HEK293 (cell line): ENCODE data around the gene ABCA3.

Experiments used
- BCL11A ChIP-seq: fragments of 450-650 bp; formaldehyde crosslinking; IDR thresholded peaks from 2 replicates; pipeline ENCODE4 v1.5.1; 2016; ENCODE audit warnings: low read depth, missing biosample characterization, missing genetic modification characterization
- FEZF1 ChIP-seq: fragments of 450-650 bp; formaldehyde crosslinking; IDR thresholded peaks from 2 replicates; pipeline ENCODE4 v1.5.1; 2016; ENCODE audit warnings: missing biosample characterization, missing genetic modification characterization
- GLIS1 ChIP-seq: fragments of 450-650 bp; formaldehyde crosslinking; IDR thresholded peaks from 2 replicates; pipeline ENCODE4 v1.5.1; 2016; ENCODE audit warnings: missing biosample characterization, missing genetic modification characterization
- HOXD13 ChIP-seq: sonication (generic); formaldehyde crosslinking; IDR thresholded peaks from 2 replicates; pipeline ENCODE4 v1.8.0; 2022; ENCODE audit warnings: missing genetic modification reagents, borderline replicate concordance
- MYNN ChIP-seq: fragments of 450-650 bp; formaldehyde crosslinking; IDR thresholded peaks from 2 replicates; pipeline ENCODE4 v1.5.1; 2016; ENCODE audit warnings: missing biosample characterization, missing genetic modification characterization, borderline replicate concordance
- MZF1 ChIP-seq: fragments of 450-650 bp; formaldehyde crosslinking; IDR thresholded peaks from 2 replicates; pipeline ENCODE4 v1.5.1; 2017; ENCODE audit warnings: missing biosample characterization, missing genetic modification characterization, borderline replicate concordance
- PBX3 ChIP-seq: sonication (generic); formaldehyde crosslinking; IDR thresholded peaks from 2 replicates; pipeline ENCODE4 v1.8.1; 2022; ENCODE audit warnings: mild to moderate bottlenecking, moderate library complexity, missing genetic modification reagents
- PRDM6 ChIP-seq: fragments of 450-650 bp; formaldehyde crosslinking; IDR thresholded peaks from 2 replicates; pipeline ENCODE4 v1.5.1; 2017; ENCODE audit warnings: missing biosample characterization, missing genetic modification characterization
- TSHZ1 ChIP-seq: fragments of 450-650 bp; formaldehyde crosslinking; IDR thresholded peaks from 2 replicates; pipeline ENCODE4 v1.5.1; 2016; ENCODE audit warnings: missing biosample characterization, missing genetic modification characterization, borderline replicate concordance
- YY2 ChIP-seq: fragments of 450-650 bp; formaldehyde crosslinking; IDR thresholded peaks from 2 replicates; pipeline ENCODE4 v1.5.1; 2016; ENCODE audit warnings: missing biosample characterization, missing genetic modification characterization
- ZBTB20 ChIP-seq: fragments of 450-650 bp; formaldehyde crosslinking; IDR thresholded peaks from 2 replicates; pipeline ENCODE4 v1.5.1; 2016; ENCODE audit warnings: missing biosample characterization, missing genetic modification characterization
- ZBTB48 ChIP-seq: fragments of 450-650 bp; formaldehyde crosslinking; IDR thresholded peaks from 2 replicates; pipeline ENCODE4 v1.5.1; 2016; ENCODE audit warnings: missing biosample characterization, missing genetic modification characterization
- ZFP3 ChIP-seq: fragments of 450-650 bp; formaldehyde crosslinking; IDR thresholded peaks from 2 replicates; pipeline ENCODE4 v1.5.1; 2016; ENCODE audit warnings: low read depth, missing biosample characterization, missing genetic modification characterization
- ZFP37 ChIP-seq: fragments of 450-650 bp; formaldehyde crosslinking; IDR thresholded peaks from 2 replicates; pipeline ENCODE4 v1.5.1; 2016; ENCODE audit warnings: missing biosample characterization, missing genetic modification characterization
- ZNF174 ChIP-seq: fragments of 450-650 bp; formaldehyde crosslinking; IDR thresholded peaks from 2 replicates; pipeline ENCODE4 v1.5.0; 2017; ENCODE audit warnings: missing biosample characterization, mild to moderate bottlenecking, missing genetic modification characterization
- ZNF184 ChIP-seq: fragments of 450-650 bp; IDR thresholded peaks from 2 replicates; pipeline ENCODE4 v1.5.1; 2018; ENCODE audit warnings: missing biosample characterization, mild to moderate bottlenecking, missing genetic modification characterization
- ZNF202 ChIP-seq: fragments of 450-650 bp; formaldehyde crosslinking; IDR thresholded peaks from 2 replicates; pipeline ENCODE4 v1.5.1; 2016; ENCODE audit warnings: missing biosample characterization, missing genetic modification characterization, borderline replicate concordance
- ZNF311 ChIP-seq: fragments of 450-650 bp; formaldehyde crosslinking; IDR thresholded peaks from 2 replicates; pipeline ENCODE4 v1.5.1; 2017; ENCODE audit warnings: missing biosample characterization, missing genetic modification characterization, borderline replicate concordance
- ZNF398 ChIP-seq: fragments of 450-650 bp; formaldehyde crosslinking; IDR thresholded peaks from 2 replicates; pipeline ENCODE4 v1.5.1; 2017; ENCODE audit warnings: missing biosample characterization, missing genetic modification characterization
- ZNF423 ChIP-seq: fragments of 450-650 bp; formaldehyde crosslinking; IDR thresholded peaks from 2 replicates; pipeline ENCODE4 v1.5.1; 2016; ENCODE audit warnings: missing biosample characterization, missing genetic modification characterization
- ZNF48 ChIP-seq: fragments of 450-650 bp; formaldehyde crosslinking; IDR thresholded peaks from 2 replicates; pipeline ENCODE4 v1.5.1; 2016; ENCODE audit warnings: missing biosample characterization, missing genetic modification characterization
- ZNF610 ChIP-seq: fragments of 450-650 bp; formaldehyde crosslinking; IDR thresholded peaks from 2 replicates; pipeline ENCODE4 v1.5.1; 2016; ENCODE audit warnings: missing biosample characterization, missing genetic modification characterization, borderline replicate concordance
- ZNF623 ChIP-seq: fragments of 450-650 bp; formaldehyde crosslinking; IDR thresholded peaks from 2 replicates; pipeline ENCODE4 v1.5.1; 2016; ENCODE audit warnings: missing biosample characterization, missing genetic modification characterization
- ZNF776 ChIP-seq: fragments of 450-650 bp; formaldehyde crosslinking; IDR thresholded peaks from 2 replicates; pipeline ENCODE4 v1.5.0; 2017; ENCODE audit warnings: missing biosample characterization, missing genetic modification characterization, borderline replicate concordance
- ZNF777 ChIP-seq: fragments of 450-650 bp; formaldehyde crosslinking; IDR thresholded peaks from 2 replicates; pipeline ENCODE4 v1.5.1; 2017; ENCODE audit warnings: missing biosample characterization, missing genetic modification characterization, borderline replicate concordance
- ZNF791 ChIP-seq: fragments of 450-650 bp; formaldehyde crosslinking; IDR thresholded peaks from 2 replicates; pipeline ENCODE4 v1.5.1; 2016; ENCODE audit warnings: missing biosample characterization, missing genetic modification characterization
- ZSCAN18 ChIP-seq: fragments of 450-650 bp; formaldehyde crosslinking; IDR thresholded peaks from 2 replicates; pipeline ENCODE4 v1.5.1; 2016; ENCODE audit warnings: missing biosample characterization, missing genetic modification characterization
- TF ChIP-seq, protein P1 (sequence below): fragments of 450-650 bp; formaldehyde crosslinking; IDR thresholded peaks from 2 replicates; pipeline ENCODE4 v1.5.1; 2016; ENCODE audit warnings: missing biosample characterization, missing genetic modification characterization

Gene ABCA3

GRCh38 chr16:2267913-2268666 lies 72.4 kb downstream of the ABCA3 start, which contains the start of gene RNPS1 (continued):
- TF ChIP-seq, protein P1, sequence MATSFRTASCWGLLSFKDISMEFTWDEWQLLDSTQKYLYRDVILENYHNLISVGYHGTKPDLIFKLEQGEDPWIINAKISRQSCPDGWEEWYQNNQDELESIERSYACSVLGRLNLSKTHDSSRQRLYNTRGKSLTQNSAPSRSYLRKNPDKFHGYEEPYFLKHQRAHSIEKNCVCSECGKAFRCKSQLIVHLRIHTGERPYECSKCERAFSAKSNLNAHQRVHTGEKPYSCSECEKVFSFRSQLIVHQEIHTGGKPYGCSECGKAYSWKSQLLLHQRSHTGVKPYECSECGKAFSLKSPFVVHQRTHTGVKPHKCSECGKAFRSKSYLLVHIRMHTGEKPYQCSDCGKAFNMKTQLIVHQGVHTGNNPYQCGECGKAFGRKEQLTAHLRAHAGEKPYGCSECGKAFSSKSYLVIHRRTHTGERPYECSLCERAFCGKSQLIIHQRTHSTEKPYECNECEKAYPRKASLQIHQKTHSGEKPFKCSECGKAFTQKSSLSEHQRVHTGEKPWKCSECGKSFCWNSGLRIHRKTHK (tag by site-specific recombination): no peak
- TF ChIP-seq ZNF776 (tag by site-specific recombination): no peak
- peak; percentile 93 for TF ChIP-seq YY2 (tag by site-specific recombination)
- TF ChIP-seq ZNF610: peak; percentile 88
- no peak for TF ChIP-seq ZNF311 (tag by site-specific recombination)
- TF ChIP-seq ZFP3: no peak
- peak; percentile 66; the same call in 1 of the 2 replicates for TF ChIP-seq TSHZ1 (tag by site-specific recombination)
- no peak for TF ChIP-seq ZNF777 (tag by site-specific recombination)
- TF ChIP-seq PRDM6: no peak
- no peak for TF ChIP-seq ZNF184
- no peak for TF ChIP-seq BCL11A (tag by site-specific recombination)
- TF ChIP-seq ZBTB20 (tag by site-specific recombination): peak; percentile 92
- TF ChIP-seq ZNF791: no peak
- no peak; the same call in 1 of the 2 replicates for TF ChIP-seq PBX3 (CRISPR knock-in tag)
- TF ChIP-seq ZNF202: no peak
- TF ChIP-seq GLIS1 (tag by site-specific recombination): no peak; the same call in 1 of the 2 replicates
- TF ChIP-seq ZNF398 (tag by site-specific recombination): no peak; the same call in 1 of the 2 replicates
- TF ChIP-seq ZNF48 (tag by site-specific recombination): no peak
- peak; percentile 45 for TF ChIP-seq ZNF623 (tag by site-specific recombination)
- TF ChIP-seq MZF1: no peak
- TF ChIP-seq ZBTB48 (tag by site-specific recombination): no peak
- no peak for TF ChIP-seq ZNF174 (tag by site-specific recombination)
- peak; percentile 78; the same call in 1 of the 2 replicates for TF ChIP-seq ZNF423 (tag by site-specific recombination)
- TF ChIP-seq ZFP37 (tag by site-specific recombination): peak; percentile 92
- TF ChIP-seq ZSCAN18 (tag by site-specific recombination): peak; percentile 73
- peak; percentile 78; the same call in 1 of the 2 replicates for TF ChIP-seq HOXD13
- TF ChIP-seq MYNN (tag by site-specific recombination): peak; percentile 64; the same call in 1 of the 2 replicates
- peak; percentile 21; the same call in 1 of the 2 replicates for TF ChIP-seq FEZF1 (tag by site-specific recombination)
